Fibroblast of villous mesenchyme (primary cell): ENCODE results near the gene PABPN1. TPM values are rescaled to one million over a fixed set of nuclear protein-coding genes. Genes with fewer than 3 reads are reported as not detected.

Experiments
- DNase-seq: peaks from one replicate; pipeline ENCODE4 v3.0.0-alpha.2; 2010; ENCODE audit warnings: low read depth
- H3K4me3 ChIP-seq: 2 replicates; pipeline ENCODE4 v1.5.1; 2011; ENCODE audit warnings: low read depth, mild to moderate bottlenecking, low read length
- CTCF ChIP-seq: IDR thresholded peaks from 2 replicates; pipeline ENCODE4 v1.5.1; 2012; ENCODE audit warnings: low read depth, mild to moderate bottlenecking, low read length; ENCODE audit not compliant: insufficient read depth
- total RNA-seq: library from RNA; depleted of rRNA; stranded (reverse); fragments of >200 nt; gene quantifications from 2 replicates; pipeline ENCODE4 v1.2.3, GENCODE V29; 2012

Gene PABPN1
- total RNA-seq, 1 donor, result 75.1 TPM

DNA sequence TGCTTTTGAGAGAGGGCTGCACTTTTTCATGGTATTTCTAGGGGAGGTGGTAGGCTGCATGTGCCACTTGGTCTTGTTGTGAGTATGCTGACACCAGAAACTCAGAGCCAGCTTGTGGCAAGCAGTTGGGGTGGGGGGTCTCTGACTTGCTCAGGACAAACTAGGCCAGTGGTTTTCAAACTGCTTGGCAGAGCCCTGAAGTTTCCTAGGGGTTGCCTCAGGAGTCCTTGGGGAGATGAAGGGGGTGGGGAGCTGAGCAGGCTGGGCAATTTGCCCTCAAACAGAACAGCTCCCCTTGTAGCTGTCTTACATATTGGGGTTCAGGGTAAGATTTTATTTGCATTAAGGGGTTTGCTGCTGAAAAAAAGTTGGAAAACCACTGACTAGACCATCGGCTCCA, 10.7 kb upstream of the PABPN1 start:
- H3K4me3 ChIP-seq, result no peak overlapping the region
- DNase-seq, result no peak
- no peak for TF ChIP-seq CTCF

DNA sequence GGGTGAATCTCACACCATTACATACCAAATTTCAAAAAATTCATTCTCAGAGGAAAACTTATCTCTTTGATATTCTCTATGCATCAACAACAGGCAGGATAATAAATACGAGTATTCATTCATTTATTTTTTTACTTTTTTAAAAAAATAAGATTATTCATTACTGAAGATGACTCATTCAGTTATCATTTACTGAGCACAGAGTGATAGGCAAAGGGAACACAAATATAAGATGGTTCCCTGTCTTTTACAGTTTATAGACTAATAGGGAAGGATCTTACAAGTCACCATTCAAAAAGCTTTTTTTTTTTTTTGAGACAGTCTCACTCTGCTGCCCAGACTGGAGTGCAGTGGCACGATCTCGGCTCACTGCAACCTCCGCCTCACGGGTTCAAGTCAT, 5.0 kb upstream of the PABPN1 start:
- DNase-seq, result no peak
- H3K4me3 ChIP-seq, result no peak overlapping the region
- TF ChIP-seq CTCF, result no peak

- peak overlapping the region; percentile 54 for H3K4me3 ChIP-seq
- TF ChIP-seq CTCF, result no peak
- DNase-seq, result no peak
Observed at GRCh38 chr14:23319746-23320583, 1.3 kb upstream of the PABPN1 start.

DNA sequence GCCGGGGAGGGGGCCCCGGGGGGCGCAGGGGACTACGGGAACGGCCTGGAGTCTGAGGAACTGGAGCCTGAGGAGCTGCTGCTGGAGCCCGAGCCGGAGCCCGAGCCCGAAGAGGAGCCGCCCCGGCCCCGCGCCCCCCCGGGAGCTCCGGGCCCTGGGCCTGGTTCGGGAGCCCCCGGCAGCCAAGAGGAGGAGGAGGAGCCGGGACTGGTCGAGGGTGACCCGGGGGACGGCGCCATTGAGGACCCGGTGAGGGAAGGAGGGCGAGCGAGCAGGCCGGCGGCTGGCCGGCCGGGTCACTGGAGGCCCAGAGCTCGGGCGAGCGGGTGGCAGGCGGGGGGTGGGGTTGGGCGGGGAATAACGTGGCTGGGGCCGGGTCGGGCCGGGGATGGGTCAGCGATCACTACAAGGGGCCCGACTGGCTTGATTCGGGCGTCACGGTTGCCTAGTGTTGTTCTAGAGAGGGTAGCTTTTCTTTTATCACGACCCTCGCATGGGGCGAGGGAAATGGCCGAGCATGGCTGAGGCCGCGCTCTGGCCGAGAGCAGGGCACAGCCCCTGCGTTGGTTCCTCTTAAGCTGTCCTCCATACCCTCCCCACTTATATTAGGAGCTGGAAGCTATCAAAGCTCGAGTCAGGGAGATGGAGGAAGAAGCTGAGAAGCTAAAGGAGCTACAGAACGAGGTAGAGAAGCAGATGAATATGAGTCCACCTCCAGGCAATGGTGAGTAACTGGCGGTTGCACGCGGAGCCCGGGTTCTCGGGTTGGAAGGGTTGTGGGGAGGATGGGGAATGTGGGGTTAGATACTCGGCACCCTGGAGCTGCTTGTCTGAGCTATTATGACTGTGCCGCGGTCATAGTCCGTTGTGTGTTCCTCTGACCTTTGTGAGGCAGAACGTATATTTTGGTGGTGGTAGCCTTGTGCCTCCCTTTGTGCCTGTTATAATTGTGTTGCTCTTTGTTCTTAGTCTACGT, 603 bp downstream of the PABPN1 start:
- peak; percentile 42 for DNase-seq
- peak overlapping the region; percentile 90 for H3K4me3 ChIP-seq
- TF ChIP-seq CTCF, result no peak

- DNase-seq, result no peak
- H3K4me3 ChIP-seq, result peak overlapping the region; percentile 90
- no peak for TF ChIP-seq CTCF
Observed at GRCh38 chr14:23322568-23323517, 1.6 kb downstream of the PABPN1 start.
